Spleen (tissue), 7 donors: Measurements from ENCODE around the gene R3HCC1L.

Experiments used
- CTCF ChIP-seq, 11 experiments: fragments of 200-600 bp in 7 of 11; fragments of 450-650 bp in 4 of 11; sonication (generic) in 4 of 11; IDR thresholded peaks in 8 of 11; conservative IDR thresholded peaks in 3 of 11; 1 replicate in 7 of 11; 2 replicates in 4 of 11; pipeline versions ENCODE4 v1.4.0 to v1.8.0; 2016 to 2021; ENCODE audit warnings: antibody characterized with exemption in 11 of 11, inconsistent platforms in 4 of 11, mild to moderate bottlenecking in 1 of 11
- POLR2A ChIP-seq, 3 donors: fragments of 450-650 bp; IDR thresholded peaks; one replicate each; pipeline ENCODE4 v1.5.1; 2017; ENCODE audit warnings: antibody characterized with exemption in 3 of 3, mild to moderate bottlenecking in 1 of 3
- POLR2AphosphoS5 ChIP-seq, 3 donors: sonication (generic); formaldehyde crosslinking; IDR thresholded peaks; one replicate each; pipeline ENCODE4 v1.5.1; 2017; ENCODE audit warnings: antibody characterized with exemption in 3 of 3
- donor health status: DM: no; HTN: no; CAD: no; lungs with moderate emphysema.
- donor health status: DM: no; HTN: no; CAD: no.
- donor health status: DM: no; HTN: no; CAD: no.

GRCh38 chr10:98289802-98290209, 155.3 kb downstream of the R3HCC1L start:
- TF ChIP-seq CTCF (IDR thresholded peaks at IDR 0.05 in 8 of 11, conservative IDR thresholded peaks at IDR 0.05 in 3 of 11) (no peak), POLR2AphosphoS5 (IDR thresholded peaks at IDR 0.05) (no peak), POLR2A (IDR thresholded peaks at IDR 0.05) (no peak)
